ACC112 (cell line): ENCODE measurements around the gene PTCD2.
"Not testable (repeated sequence)": the region's sequence is repeated elsewhere in the genome, so short reads cannot be mapped to it uniquely, and the experiment has no call there.

ENCODE experiments used
- H2AFZ ChIP-seq: fragments of 200-600 bp; sonication (generic); one replicate; pipeline ENCODE4 v1.6.0; 2017; ENCODE audit warnings: antibody characterized with exemption, low read length; ENCODE audit not compliant: unreplicated experiment
- H3K27ac ChIP-seq: fragments of 200-600 bp; sonication (generic); 2 replicates; pipeline ENCODE4 v1.5.1; 2014; ENCODE audit warnings: low read depth, mild to moderate bottlenecking, antibody characterized with exemption, low read length, moderate library complexity
- H3K27me3 ChIP-seq: fragments of 200-600 bp; sonication (generic); 2 replicates; pipeline ENCODE4 v1.6.1; 2014; ENCODE audit warnings: mild to moderate bottlenecking, antibody characterized with exemption, low read length, moderate library complexity, mixed read lengths; ENCODE audit not compliant: insufficient read depth
- H3K36me3 ChIP-seq: fragments of 200-600 bp; sonication (generic); 2 replicates; pipeline ENCODE4 v1.6.1; 2016; ENCODE audit warnings: mild to moderate bottlenecking, antibody characterized with exemption, low read length, moderate library complexity, mixed read lengths; ENCODE audit not compliant: insufficient read depth
- H3K4me1 ChIP-seq: fragments of 200-600 bp; sonication (generic); one replicate; pipeline ENCODE4 v1.6.1; 2016; ENCODE audit warnings: low read length, mixed read lengths; ENCODE audit not compliant: insufficient read depth, unreplicated experiment, control insufficient read depth
- H3K4me3 ChIP-seq: fragments of 200-600 bp; sonication (generic); 2 replicates; pipeline ENCODE4 v1.5.1; 2014; ENCODE audit warnings: mild to moderate bottlenecking, low read depth, low read length
- H3K79me2 ChIP-seq: fragments of 200-600 bp; sonication (generic); one replicate; pipeline ENCODE4 v1.6.0; 2016; ENCODE audit warnings: low read length; ENCODE audit not compliant: control insufficient read depth, unreplicated experiment, insufficient read depth

The PTCD2 gene

GRCh38 chr5:72394688-72395087, 74.5 kb downstream of the PTCD2 start:
- no peaks in the 10 kb centered on the region for H3K36me3 ChIP-seq
- H2AFZ ChIP-seq: peak overlapping the region; percentile 73
- H3K27me3 ChIP-seq: no peaks in the 10 kb centered on the region
- no peak overlapping the region for H3K4me3 ChIP-seq
- no peaks in the 10 kb centered on the region for H3K79me2 ChIP-seq
- H3K27ac ChIP-seq: no peak overlapping the region
- peaks cover 14% of the 10 kb centered on the region for H3K4me1 ChIP-seq

- Histone ChIP-seq H3K79me2 (no peaks in the 10 kb centered on the region), H3K27ac (no peak overlapping the region), H2AFZ (no peak overlapping the region), H3K36me3 (no peaks in the 10 kb centered on the region), H3K4me1 (peaks cover 19% of the 10 kb centered on the region), H3K4me3 (no peak overlapping the region), H3K27me3 (no peaks in the 10 kb centered on the region)
Measured at GRCh38 chr5:72397836-72398235, 77.7 kb downstream of the PTCD2 start.

GRCh38 chr5:72400950-72401349, 80.8 kb downstream of the PTCD2 start:
- Histone ChIP-seq H2AFZ (no peak overlapping the region), H3K79me2 (no peaks in the 10 kb centered on the region), H3K4me1 (peaks cover 22% of the 10 kb centered on the region), H3K27ac (no peak overlapping the region), H3K4me3 (no peak overlapping the region), H3K36me3 (no peaks in the 10 kb centered on the region), H3K27me3 (no peaks in the 10 kb centered on the region)

DNA sequence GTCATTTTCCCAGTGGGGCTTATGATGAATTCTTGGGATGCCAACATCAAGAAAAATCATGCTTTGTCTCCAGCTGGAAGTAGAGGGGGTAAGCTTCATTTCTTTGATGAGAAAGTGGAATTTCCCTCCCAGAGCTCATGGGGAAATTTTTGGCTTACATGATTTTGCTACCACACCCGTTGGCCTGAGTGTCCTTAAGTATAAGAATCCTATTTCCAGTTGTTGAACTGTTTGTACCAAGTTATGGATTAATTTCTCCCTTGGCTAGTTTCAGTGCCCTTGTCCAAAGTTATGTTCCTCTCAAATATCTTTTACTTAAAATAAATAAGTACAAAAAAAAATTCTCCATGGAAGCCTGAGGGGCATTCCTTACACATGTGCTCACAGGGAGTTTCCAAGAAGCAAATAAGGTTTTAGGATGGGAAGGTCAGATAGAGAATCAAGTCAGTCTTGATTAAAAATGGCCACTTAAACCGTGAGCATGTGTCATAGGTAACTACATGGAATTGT, 82.3 kb downstream of the PTCD2 start:
- H3K27me3 ChIP-seq: no peaks in the 10 kb centered on the region
- no peaks in the 10 kb centered on the region for H3K36me3 ChIP-seq
- H3K79me2 ChIP-seq: no peaks in the 10 kb centered on the region
- peak overlapping the region; percentile 57 for H3K27ac ChIP-seq
- peaks cover 29% of the 10 kb centered on the region for H3K4me1 ChIP-seq
- H3K4me3 ChIP-seq: no peak overlapping the region
- peak overlapping the region; percentile 60 for H2AFZ ChIP-seq

GRCh38 chr5:72402959-72403628, 82.9 kb downstream of the PTCD2 start:
- no peaks in the 10 kb centered on the region for H3K36me3 ChIP-seq
- peaks cover 30% of the 10 kb centered on the region for H3K4me1 ChIP-seq
- peak overlapping the region; percentile 57 for H3K27ac ChIP-seq
- peak overlapping the region; percentile 60 for H2AFZ ChIP-seq
- H3K79me2 ChIP-seq: no peaks in the 10 kb centered on the region
- H3K4me3 ChIP-seq: no peak overlapping the region
- no peaks in the 10 kb centered on the region for H3K27me3 ChIP-seq

GRCh38 chr5:72404771-72405170, 84.6 kb downstream of the PTCD2 start:
- peaks cover 33% of the 10 kb centered on the region for H3K4me1 ChIP-seq
- not testable (repeated sequence) for H3K4me3 ChIP-seq, H3K79me2 ChIP-seq, H2AFZ ChIP-seq, H3K27ac ChIP-seq, H3K36me3 ChIP-seq, H3K27me3 ChIP-seq

- Histone ChIP-seq H3K4me1 (peaks cover 49% of the 10 kb centered on the region), H3K4me3 (no peak overlapping the region), H3K36me3 (no peaks in the 10 kb centered on the region), H3K79me2 (no peaks in the 10 kb centered on the region), H3K27ac (peak overlapping the region; percentile 36; the same call in 1 of the 2 replicates), H2AFZ (no peak overlapping the region), H3K27me3 (no peaks in the 10 kb centered on the region)
Measured at GRCh38 chr5:72407078-72407477, 86.9 kb downstream of the PTCD2 start.

DNA sequence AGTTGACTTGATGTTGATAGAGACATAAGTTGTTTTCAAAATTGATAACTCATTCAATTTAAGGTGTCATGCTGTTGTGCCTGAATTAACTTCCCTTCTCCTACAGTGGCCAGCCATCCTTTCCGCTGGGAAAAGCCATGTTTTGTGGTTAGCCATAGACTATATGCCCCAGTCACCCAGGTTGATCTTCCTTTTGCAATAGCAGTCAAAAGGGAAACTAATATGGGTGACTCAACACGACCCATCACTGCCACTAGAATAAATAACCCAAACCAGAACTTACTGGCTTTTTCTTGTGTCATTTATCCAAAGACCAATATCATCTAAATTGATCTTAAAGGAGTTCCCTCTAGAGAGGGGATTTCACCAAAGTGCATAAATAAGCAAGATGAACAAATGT, 87.4 kb downstream of the PTCD2 start:
- H3K27ac ChIP-seq: peak overlapping the region; percentile 41; the same call in 1 of the 2 replicates
- no peaks in the 10 kb centered on the region for H3K27me3 ChIP-seq
- H3K79me2 ChIP-seq: no peaks in the 10 kb centered on the region
- H3K4me1 ChIP-seq: peaks cover 49% of the 10 kb centered on the region
- no peak overlapping the region for H2AFZ ChIP-seq
- H3K36me3 ChIP-seq: no peaks in the 10 kb centered on the region
- no peak overlapping the region for H3K4me3 ChIP-seq

DNA sequence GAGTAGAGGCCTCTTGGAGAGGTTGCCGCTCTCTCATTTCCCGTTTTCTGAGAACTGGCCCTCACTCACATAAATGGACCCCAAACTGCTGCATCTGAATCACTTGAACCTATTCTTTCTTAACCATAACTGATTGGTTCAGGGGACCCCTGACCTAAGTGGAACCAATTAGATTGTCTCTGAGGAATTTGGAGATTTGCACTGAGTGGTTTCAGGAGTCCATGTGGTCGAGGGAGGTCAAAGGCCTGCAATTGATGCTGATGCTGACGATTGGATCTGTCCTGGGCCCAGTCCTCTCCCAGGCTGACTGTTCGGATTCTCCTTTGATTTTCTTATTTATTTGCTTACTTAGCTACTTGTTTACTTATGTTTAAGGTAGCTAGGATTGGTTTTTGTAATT, 88.0 kb downstream of the PTCD2 start:
- Histone ChIP-seq H3K4me3 (no peak overlapping the region), H3K27me3 (no peaks in the 10 kb centered on the region), H3K79me2 (no peaks in the 10 kb centered on the region), H3K4me1 (peaks cover 49% of the 10 kb centered on the region), H3K36me3 (no peaks in the 10 kb centered on the region), H2AFZ (no peak overlapping the region), H3K27ac (peak overlapping the region; percentile 41; the same call in 1 of the 2 replicates)

DNA sequence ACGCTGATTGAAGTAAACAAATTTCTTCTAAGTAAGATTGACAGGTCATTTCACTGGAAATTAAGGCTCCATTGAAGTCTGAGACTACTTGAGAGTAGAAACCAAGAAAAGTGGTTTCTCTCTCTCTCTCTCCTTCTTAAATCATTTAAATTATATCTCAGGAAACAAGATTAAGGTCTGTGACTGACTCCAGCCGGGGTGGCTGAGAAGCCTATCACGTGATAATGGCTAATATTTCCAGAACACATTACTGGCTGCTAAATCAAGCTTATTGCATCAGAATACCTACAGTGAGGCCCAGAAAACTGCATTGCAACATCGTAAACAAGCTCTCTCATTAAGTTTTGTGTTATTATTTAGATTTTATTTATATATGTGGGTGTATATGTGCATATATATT, 88.4 kb downstream of the PTCD2 start:
- no peak overlapping the region for H2AFZ ChIP-seq

GRCh38 chr5:72410688-72411295, 90.6 kb downstream of the PTCD2 start:
- Histone ChIP-seq H3K4me3 (no peak overlapping the region), H3K27ac (no peak overlapping the region), H2AFZ (no peak overlapping the region), H3K36me3 (no peaks in the 10 kb centered on the region), H3K79me2 (no peaks in the 10 kb centered on the region), H3K4me1 (peaks cover 48% of the 10 kb centered on the region), H3K27me3 (no peaks in the 10 kb centered on the region)

More for the DNA sequence above, 88.4 kb downstream of the PTCD2 start:
- no peak overlapping the region; the same call in 1 of the 2 replicates for H3K27ac ChIP-seq
- no peaks in the 10 kb centered on the region for H3K27me3 ChIP-seq
- no peak overlapping the region for H3K4me3 ChIP-seq
- no peaks in the 10 kb centered on the region for H3K36me3 ChIP-seq
- H3K79me2 ChIP-seq: no peaks in the 10 kb centered on the region
- peaks cover 48% of the 10 kb centered on the region for H3K4me1 ChIP-seq
